H1 (cell line): ENCODE data around the gene SKIC8. TPM values are rescaled to one million over a fixed set of nuclear protein-coding genes. Genes with fewer than 3 reads are reported as not detected.

ENCODE experiments used
- CTCF ChIA-PET: fragments of 300-600 bp; sonication (Branson Sonifier 250); formaldehyde crosslinking; loops from one replicate; lab custom pipeline; 2021; ENCODE audit not compliant: partially characterized antibody; lab: Charles Lee
- POLR2A ChIA-PET: fragments of 300-600 bp; sonication (Branson Sonifier 250); formaldehyde crosslinking; loops from one replicate; lab custom pipeline; 2021; ENCODE audit warnings: inconsistent platforms; ENCODE audit not compliant: partially characterized antibody; lab: Charles Lee
- DNase-seq, 2 experiments: peaks; one replicate each; pipeline versions ENCODE4 v3.0.0 to v3.0.0-alpha.2; 2010 to 2022; ENCODE audit warnings: low spot score in 2 of 2, low read depth in 1 of 2, mixed read lengths in 1 of 2
- FAIRE-seq: peaks from 2 replicates; lab custom pipeline; 2011; peaks lifted over from hg19 to GRCh38; lab: Jason Lieb, UNC
- H2AFZ ChIP-seq: 2 replicates; pipeline ENCODE4 v1.8.1; 2012; ENCODE audit warnings: low read length, inconsistent platforms
- H2AK5ac ChIP-seq: 2 replicates; pipeline ENCODE4 v1.6.1; 2013; ENCODE audit warnings: low read depth, low read length
- H2BK120ac ChIP-seq: replicated peaks from 2 replicates; pipeline ENCODE3; 2013; ENCODE audit warnings: low read depth, low read length, inconsistent platforms
- H2BK12ac ChIP-seq: 2 replicates; pipeline ENCODE4 v1.6.1; 2013; ENCODE audit warnings: low read depth, low read length
- H2BK15ac ChIP-seq: 2 replicates; pipeline ENCODE4 v1.6.1; 2013; ENCODE audit warnings: low read length
- H2BK20ac ChIP-seq: 2 replicates; pipeline ENCODE4 v1.6.1; 2013; ENCODE audit warnings: low read length
- H2BK5ac ChIP-seq: 2 replicates; pipeline ENCODE4 v1.6.1; 2013; ENCODE audit warnings: low read depth, low read length
- H3K14ac ChIP-seq: 2 replicates; pipeline ENCODE4 v1.6.1; 2013; ENCODE audit warnings: inconsistent platforms; ENCODE audit not compliant: insufficient read length
- H3K18ac ChIP-seq: 2 replicates; pipeline ENCODE4 v1.6.1; 2013; ENCODE audit warnings: low read length; ENCODE audit errors: extremely low read depth
- H3K23ac ChIP-seq: 2 replicates; pipeline ENCODE4 v1.6.1; 2013; ENCODE audit warnings: inconsistent platforms; ENCODE audit not compliant: insufficient read length
- H3K23me2 ChIP-seq: 2 replicates; pipeline ENCODE4 v1.6.1; 2013; ENCODE audit warnings: low read depth, low read length
- H3K27ac ChIP-seq: 2 replicates; pipeline ENCODE4 v1.6.1; 2011; ENCODE audit warnings: low read depth, low read length, inconsistent platforms
- H3K27me3 ChIP-seq, 4 experiments: replicated peaks in 1 of 4; 1 replicate in 1 of 4; 2 replicates in 3 of 4; pipeline versions ENCODE4 v1.6.1 to v1.8.1; 2011 to 2013; ENCODE audit warnings: low read length in 3 of 4, mild to moderate bottlenecking in 3 of 4, inconsistent platforms in 2 of 4, mixed read lengths in 2 of 4, moderate library complexity in 1 of 4; ENCODE audit not compliant: control insufficient read depth in 3 of 4, insufficient read depth in 3 of 4; ENCODE audit errors: extremely low read depth in 1 of 4
- H3K36me3 ChIP-seq, 4 experiments: 2 replicates each; pipeline versions ENCODE4 v1.6.1 to v1.8.1; 2011 to 2013; ENCODE audit warnings: mild to moderate bottlenecking in 4 of 4, low read length in 3 of 4, moderate library complexity in 2 of 4, control low read depth in 1 of 4, inconsistent platforms in 1 of 4; ENCODE audit not compliant: insufficient read depth in 4 of 4, control insufficient read depth in 2 of 4
- H3K4ac ChIP-seq: replicated peaks from 2 replicates; pipeline ENCODE3; 2013; ENCODE audit warnings: low read length, low read depth, mixed read lengths, inconsistent platforms; ENCODE audit not compliant: insufficient read length
- H3K4me1 ChIP-seq, 4 experiments: replicated peaks in 1 of 4; 1 replicate in 1 of 4; 2 replicates in 3 of 4; pipeline versions ENCODE4 v1.6.1 to v1.8.1; 2011 to 2013; ENCODE audit warnings: low read length in 3 of 4, inconsistent platforms in 2 of 4, mixed read lengths in 1 of 4; ENCODE audit not compliant: insufficient read depth in 4 of 4, control insufficient read depth in 3 of 4
- H3K4me2 ChIP-seq, 2 experiments: 2 replicates each; pipeline versions ENCODE4 v1.6.1 to v1.8.1; 2011 to 2013; ENCODE audit warnings: low read depth in 2 of 2, low read length in 2 of 2, control low read depth in 1 of 2, inconsistent platforms in 1 of 2, mild to moderate bottlenecking in 1 of 2; ENCODE audit not compliant: insufficient read depth in 1 of 2
- H3K4me3 ChIP-seq, 4 experiments: fragments of 200-600, 300-600 bp in 1 of 4; sonication (generic), shearing (Covaris generic), sonication (Bioruptor Twin) in 1 of 4; 2 replicates each; pipeline versions ENCODE4 v1.5.1 to v1.8.1; 2011 to 2016; ENCODE audit warnings: low read length in 4 of 4, low read depth in 3 of 4, control low read depth in 2 of 4, inconsistent platforms in 2 of 4, mild to moderate bottlenecking in 2 of 4, mixed read lengths in 1 of 4, moderate library complexity in 1 of 4; ENCODE audit not compliant: insufficient read depth in 2 of 4; ENCODE audit errors: extremely low read depth in 1 of 4
- H3K56ac ChIP-seq: replicated peaks from 2 replicates; pipeline ENCODE3; 2013; ENCODE audit warnings: low read depth, mild to moderate bottlenecking, mixed read lengths, low read length, inconsistent platforms; ENCODE audit not compliant: insufficient read length
- H3K79me1 ChIP-seq: 2 replicates; pipeline ENCODE4 v1.6.1; 2013; ENCODE audit warnings: low read depth, low read length, control low read depth
- H3K79me2 ChIP-seq, 2 experiments: 2 replicates each; pipeline versions ENCODE4 v1.6.1 to v1.8.1; 2012 to 2013; ENCODE audit warnings: low read length in 2 of 2, mild to moderate bottlenecking in 2 of 2, inconsistent platforms in 1 of 2; ENCODE audit not compliant: insufficient read depth in 2 of 2, control insufficient read depth in 1 of 2
- H3K9ac ChIP-seq, 4 experiments: replicated peaks in 1 of 4; 1 replicate in 1 of 4; 2 replicates in 3 of 4; pipeline versions ENCODE4 v1.6.1 to v1.8.1; 2011 to 2013; ENCODE audit warnings: low read depth in 3 of 4, low read length in 3 of 4, control low read depth in 2 of 4, mild to moderate bottlenecking in 2 of 4, moderate library complexity in 2 of 4, inconsistent platforms in 1 of 4; ENCODE audit errors: extremely low read depth in 1 of 4
- H3K9me3 ChIP-seq, 2 experiments: 2 replicates each; pipeline versions ENCODE4 v1.6.1 to v1.8.1; 2012 to 2013; ENCODE audit warnings: mild to moderate bottlenecking in 2 of 2, moderate library complexity in 2 of 2, control low read depth in 1 of 2, inconsistent platforms in 1 of 2, low read depth in 1 of 2, low read length in 1 of 2, mixed read lengths in 1 of 2; ENCODE audit not compliant: insufficient read depth in 2 of 2
- H4K20me1 ChIP-seq, 2 experiments: replicated peaks in 1 of 2; 2 replicates each; pipeline versions ENCODE3 to v1.8.1; 2011 to 2013; ENCODE audit warnings: inconsistent platforms in 2 of 2, low read length in 2 of 2, mild to moderate bottlenecking in 1 of 2; ENCODE audit not compliant: insufficient read depth in 2 of 2, control insufficient read depth in 1 of 2
- H4K5ac ChIP-seq: 2 replicates; pipeline ENCODE4 v1.6.1; 2013; ENCODE audit warnings: low read length, low read depth, mixed read lengths, inconsistent platforms; ENCODE audit not compliant: insufficient read length
- H4K8ac ChIP-seq: 2 replicates; pipeline ENCODE4 v1.8.0; 2013; ENCODE audit warnings: mild to moderate bottlenecking, moderate library complexity, low read length, inconsistent platforms; ENCODE audit not compliant: insufficient read depth; ENCODE audit errors: extremely low read depth
- H4K91ac ChIP-seq: replicated peaks from 2 replicates; pipeline ENCODE3; 2013; ENCODE audit warnings: low read length, mixed read lengths, inconsistent platforms; ENCODE audit not compliant: insufficient read length
- CBX8 ChIP-seq: fragments of 300-800, 300-1000 bp; sonication (generic); IDR thresholded peaks from 2 replicates; pipeline ENCODE4 v1.7.1; 2016; ENCODE audit warnings: low read depth, low read length, borderline replicate concordance
- CHD1 ChIP-seq: IDR thresholded peaks from 2 replicates; pipeline ENCODE4 v1.6.1; 2012; ENCODE audit warnings: low read depth, low read length, improper control_type of control experiment
- E2F6 ChIP-seq: IDR thresholded peaks from 2 replicates; pipeline ENCODE4 v1.6.1; 2012; ENCODE audit warnings: inconsistent platforms
- HDAC2 ChIP-seq, 2 experiments: fragments of 300-600 bp in 1 of 2; sonication (generic) in 1 of 2; IDR thresholded peaks; 2 replicates each; pipeline ENCODE4 v1.6.1; 2011 to 2012; ENCODE audit warnings: low read depth in 2 of 2, low read length in 2 of 2, mild to moderate bottlenecking in 2 of 2, moderate library complexity in 2 of 2, borderline replicate concordance in 1 of 2, inconsistent platforms in 1 of 2
- JUN ChIP-seq: IDR thresholded peaks from 2 replicates; pipeline ENCODE4 v1.6.1; 2011; ENCODE audit warnings: low read depth, mild to moderate bottlenecking, improper control_type of control experiment, low read length
- JUND ChIP-seq: IDR thresholded peaks from 2 replicates; pipeline ENCODE4 v1.6.1; 2011; ENCODE audit warnings: mild to moderate bottlenecking, improper control_type of control experiment, low read length
- KDM4A ChIP-seq: IDR thresholded peaks from one replicate; pipeline ENCODE4 v1.7.1; 2012; ENCODE audit warnings: low read depth, mild to moderate bottlenecking, moderate library complexity, low read length, inconsistent platforms; ENCODE audit not compliant: severe bottlenecking
- KDM5A ChIP-seq: fragments of 200-600 bp; IDR thresholded peaks from 2 replicates; pipeline ENCODE4 v1.7.1; 2012; ENCODE audit warnings: mild to moderate bottlenecking, low read length, inconsistent platforms, mixed read lengths
- NRF1 ChIP-seq: IDR thresholded peaks from 2 replicates; pipeline ENCODE4 v1.6.1; 2011; ENCODE audit warnings: mild to moderate bottlenecking, low read depth, low read length, improper control_type of control experiment
- SIX5 ChIP-seq: IDR thresholded peaks from 2 replicates; pipeline ENCODE4 v1.6.1; 2011; ENCODE audit warnings: mild to moderate bottlenecking, low read depth, low read length
- SP1 ChIP-seq: IDR thresholded peaks from 2 replicates; pipeline ENCODE4 v1.6.1; 2011; ENCODE audit warnings: low read depth, low read length
- SP4 ChIP-seq: IDR thresholded peaks from 2 replicates; pipeline ENCODE4 v1.6.1; 2012; ENCODE audit warnings: low read length, inconsistent platforms
- TAF7 ChIP-seq: optimal IDR thresholded peaks from 2 replicates; pipeline ENCODE3; 2011; ENCODE audit warnings: low read depth, mild to moderate bottlenecking, inconsistent platforms, low read length, moderate library complexity, borderline replicate concordance
- TEAD4 ChIP-seq: IDR thresholded peaks from 2 replicates; pipeline ENCODE4 v1.6.1; 2012; ENCODE audit warnings: low read depth, low read length, inconsistent platforms, mixed read lengths
- polyA plus RNA-seq, 7 experiments: library from polyadenylated mRNA; depleted of rRNA in 3 of 7; stranded (reverse) in 5 of 7; unstranded in 2 of 7; fragments of >200 nt in 5 of 7; fragments of 200-250 nt in 2 of 7; gene quantifications; 1 replicate in 5 of 7; 2 replicates in 1 of 7; 4 replicates in 1 of 7; pipeline versions ENCODE4 v1.2.1 to v1.2.3, GENCODE V29; 2011 to 2013; ENCODE audit warnings: missing spikeins in 2 of 7, mixed read lengths in 2 of 7
- total RNA-seq: library from RNA; stranded (reverse); fragmentation: NEBNext Ultra II Directional; extraction: Animal tissue kit (Norgen Biotek cat#: 25700); gene quantifications from 2 replicates; pipeline ENCODE4 v1.2.1, GENCODE V29; 2021

Gene SKIC8
- total and polyA plus RNA-seq, 2 of the 8 experiments (the other 6 are each of a cell fraction or from before 2014, with no cell fraction given), result 44.2 to 77.7 TPM

- no peak for TF ChIP-seq TEAD4
- TF ChIP-seq HDAC2 (IDR thresholded peaks at IDR 0.05; ENCODE audit: borderline replicate concordance in 1 of 2, low read depth in 2 of 2, low read length in 2 of 2), result no peak
- no peak for TF ChIP-seq KDM4A
- no peak for TF ChIP-seq JUND
- TF ChIP-seq CHD1, result no peak
- TF ChIP-seq KDM5A, result no peak
- no peak for TF ChIP-seq SIX5
- no peak for TF ChIP-seq SP1
- no peak for TF ChIP-seq TAF7
- TF ChIP-seq SP4, result no peak
- no peak for TF ChIP-seq JUN
- TF ChIP-seq E2F6, result no peak
- no peak for TF ChIP-seq CBX8
- no peak for TF ChIP-seq NRF1
- no peak overlapping the region for H3K9ac ChIP-seq
- H3K4me3 ChIP-seq, result no peak overlapping the region
- H2BK120ac ChIP-seq, result no peak overlapping the region
- H3K18ac ChIP-seq, result no peak overlapping the region
- H3K14ac ChIP-seq, result no peak overlapping the region
- ChIA-PET CTCF (interaction anchor here (0.6 to 2.5 kb wide), 7 partner anchors 9 to 266 kb away, joined by 3 to 11 read pairs (median 4); no protein-coding TSS in a partner anchor), POLR2A (interaction anchor here (0.7 to 2.7 kb wide), 6 partner anchors 9 to 172 kb away, joined by 3 to 7 read pairs (median 4); partner anchors contain the start of gene IREB2)
- no peak overlapping the region for H2BK5ac ChIP-seq
- no peak overlapping the region for H3K56ac ChIP-seq
- no peaks in the 10 kb centered on the region for H3K79me2 ChIP-seq
- 0 out of 7 replicates have a peak, but pooled peaks cover 0 to 3% (median 0%) of the 10 kb centered on the region in 4 experiments for H3K4me1 ChIP-seq
- H3K4ac ChIP-seq, result no peak overlapping the region
- no peak overlapping the region for H2BK15ac ChIP-seq
- FAIRE-seq (no peak), DNase-seq (no peak)
- H2AK5ac ChIP-seq, result no peak overlapping the region
- H2BK20ac ChIP-seq, result no peak overlapping the region
- no peak overlapping the region for H4K5ac ChIP-seq
- H3K27ac ChIP-seq, result no peak overlapping the region
- H3K4me2 ChIP-seq, result no peak overlapping the region
- no peaks in the 10 kb centered on the region for H3K79me1 ChIP-seq
- no peak overlapping the region for H4K91ac ChIP-seq
- H4K20me1 ChIP-seq, result no peaks in the 10 kb centered on the region
- H3K23me2 ChIP-seq, result no peaks in the 10 kb centered on the region; the same call in 1 of the 2 replicates
- H2BK12ac ChIP-seq, result no peak overlapping the region
- peaks cover 0 to 19% (median 10%) of the 10 kb centered on the region in 4 experiments; a peak in 4 of 7 replicates for H3K27me3 ChIP-seq
- H3K9me3 ChIP-seq, result no peaks in the 10 kb centered on the region
- no peak overlapping the region for H4K8ac ChIP-seq
- no peak overlapping the region for H2AFZ ChIP-seq
- H3K23ac ChIP-seq, result no peak overlapping the region
- no peaks in the 10 kb centered on the region for H3K36me3 ChIP-seq
Observed at GRCh38 chr15:78266229-78266628, 33.2 kb downstream of the SKIC8 start.
